ENCODE data around the gene OR6B2.
"Not testable (repeated sequence)": the region's sequence is repeated elsewhere in the genome, so short reads cannot be mapped to it uniquely, and the experiment has no call there.

Gene OR6B2

DNA sequence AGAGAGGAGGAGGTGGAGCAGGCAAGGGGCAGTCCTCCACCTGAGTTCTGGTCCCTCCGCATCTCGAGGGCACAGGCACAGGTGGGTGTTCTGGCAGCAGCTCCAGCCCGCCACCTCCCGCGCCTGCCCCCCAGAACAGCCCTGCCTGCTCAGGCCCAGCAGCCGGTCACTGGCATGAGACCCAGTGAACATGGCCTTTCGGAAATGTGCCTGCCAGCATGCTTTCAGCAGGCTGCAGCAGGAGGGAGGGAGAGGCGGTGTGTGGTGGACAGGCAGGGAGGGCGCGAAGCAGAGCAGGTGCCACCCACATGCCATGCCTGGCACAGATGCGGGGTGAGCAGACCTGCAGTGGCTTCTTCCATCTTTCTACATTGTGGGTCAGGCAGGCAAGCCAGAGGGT lies 26.4 kb upstream of the OR6B2 start:
- Histone ChIP-seq H3K9me3 (ENCODE audit: control insufficient read depth, low read length) (no peaks in the 10 kb centered on the region), H3K4me1 (ENCODE audit: control insufficient read depth, insufficient read depth, low read length) (no peaks in the 10 kb centered on the region), H3K36me3 (ENCODE audit: control insufficient read depth, insufficient read depth, low read length) (no peaks in the 10 kb centered on the region), H3K4me3 (ENCODE audit: insufficient read depth, low read depth, low read length) (no peak overlapping the region), H3K27me3 (ENCODE audit: control insufficient read depth, insufficient read depth, low read length, poor library complexity, severe bottlenecking) (no peaks in the 10 kb centered on the region), H3K27ac (ENCODE audit: insufficient read depth, low read depth, low read length, poor library complexity, severe bottlenecking) (no peak overlapping the region)
- WGBS, 2 experiments = 90 to 92% methylated on average over 11 of the region's 11 CpGs

DNA sequence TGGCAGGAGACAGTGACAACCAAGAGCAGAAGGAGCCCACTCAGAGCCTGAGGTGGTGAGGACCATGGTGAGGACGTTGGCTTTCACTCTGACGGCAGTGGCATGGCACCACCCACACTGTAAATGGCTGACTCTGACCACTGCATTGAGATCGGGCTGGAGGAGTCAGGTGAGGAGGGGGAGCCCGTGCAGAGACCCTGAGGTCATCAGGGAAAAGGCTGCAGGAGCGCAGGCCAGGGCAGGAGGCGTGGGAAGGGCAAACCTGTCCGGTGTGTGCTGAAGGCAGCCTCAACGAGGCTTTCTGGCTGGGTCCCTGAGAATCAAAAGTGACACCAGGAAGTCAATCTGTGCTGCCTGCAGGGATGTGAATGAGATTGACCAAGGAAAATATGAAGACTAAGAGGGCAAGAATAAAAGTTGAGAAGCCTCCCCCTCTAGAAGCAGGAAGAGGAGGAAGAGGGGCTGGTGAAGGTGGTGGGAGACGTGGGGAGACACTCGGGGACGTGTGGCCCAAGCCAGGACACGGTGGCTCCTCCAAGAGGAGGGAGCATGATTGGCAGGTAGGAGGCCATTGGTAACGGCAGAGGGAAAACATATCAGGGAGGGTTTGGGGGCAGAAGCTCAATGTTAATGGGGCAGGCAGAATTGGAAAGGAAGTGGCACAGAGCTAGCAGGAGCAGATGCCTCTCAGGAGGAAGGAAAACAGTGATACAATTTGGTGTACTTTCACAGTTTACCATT lies 25.1 kb upstream of the OR6B2 start:
- no peaks in the 10 kb centered on the region for H3K4me1 ChIP-seq (ENCODE audit: control insufficient read depth, insufficient read depth, low read length)
- no peaks in the 10 kb centered on the region for H3K9me3 ChIP-seq (ENCODE audit: control insufficient read depth, low read length)
- WGBS, 2 experiments = 82 to 83% methylated on average over 13 of the region's 13 CpGs
- H3K4me3 ChIP-seq (ENCODE audit: insufficient read depth, low read depth, low read length) = no peak overlapping the region
- H3K27me3 ChIP-seq (ENCODE audit: control insufficient read depth, insufficient read depth, low read length, poor library complexity, severe bottlenecking) = peaks cover 4% of the 10 kb centered on the region
- no peaks in the 10 kb centered on the region for H3K36me3 ChIP-seq (ENCODE audit: control insufficient read depth, insufficient read depth, low read length)
- H3K27ac ChIP-seq (ENCODE audit: insufficient read depth, low read depth, low read length, poor library complexity, severe bottlenecking) = no peak overlapping the region

DNA sequence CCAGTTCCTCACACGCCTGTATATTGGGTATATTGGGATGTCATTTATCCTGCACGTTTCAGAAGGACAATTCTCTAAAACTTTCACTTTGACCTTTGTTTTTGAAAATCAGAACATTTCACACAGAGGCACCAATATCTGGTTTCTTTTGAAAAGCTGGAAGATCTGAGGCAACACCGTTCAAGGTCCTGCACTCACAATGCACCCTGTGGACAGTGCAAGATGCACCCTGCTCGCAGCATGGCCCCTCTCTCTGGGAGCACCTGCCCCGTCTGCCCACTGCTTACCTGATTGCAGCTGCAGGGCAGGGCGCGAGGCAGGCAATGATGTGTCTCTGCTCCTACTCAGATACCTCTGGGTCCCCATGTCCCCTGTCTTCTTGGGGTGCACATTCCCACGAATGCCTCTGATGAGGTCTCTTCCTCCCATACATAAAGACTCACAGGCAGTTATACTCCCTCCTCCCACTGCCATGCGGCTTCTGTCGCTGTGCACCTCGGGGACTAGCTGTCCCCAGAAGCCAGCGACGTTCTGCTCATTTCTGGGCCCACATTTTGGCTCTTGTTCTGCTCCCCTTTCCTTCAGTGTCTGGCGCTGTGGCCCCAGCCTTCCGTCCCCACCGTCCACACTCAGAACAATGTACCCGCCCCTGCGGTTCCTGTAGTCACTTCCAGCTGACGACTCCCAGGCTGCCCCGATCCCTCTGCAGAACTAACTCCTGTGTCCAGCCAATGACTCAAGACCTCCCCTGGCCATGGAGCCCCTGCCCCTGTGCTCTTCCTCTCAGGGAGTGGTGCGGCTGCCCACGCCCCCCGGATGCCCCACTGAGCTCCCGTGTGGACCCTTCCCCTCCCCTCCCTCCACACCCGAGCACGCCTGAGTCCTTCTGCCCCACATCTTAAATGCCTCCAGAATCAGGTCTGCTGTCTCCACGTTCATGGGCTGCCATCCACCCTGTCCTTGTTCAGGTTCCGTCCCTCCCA lies 23.2 kb upstream of the OR6B2 start, which contains the start of gene OR6B3:
OR6B3 (minus strand) TSS at position 349 of the 983 bp plus-strand sequence.
- no peak within 1 kb of the TSS for H3K4me3 ChIP-seq (ENCODE audit: insufficient read depth, low read depth, low read length)

DNA sequence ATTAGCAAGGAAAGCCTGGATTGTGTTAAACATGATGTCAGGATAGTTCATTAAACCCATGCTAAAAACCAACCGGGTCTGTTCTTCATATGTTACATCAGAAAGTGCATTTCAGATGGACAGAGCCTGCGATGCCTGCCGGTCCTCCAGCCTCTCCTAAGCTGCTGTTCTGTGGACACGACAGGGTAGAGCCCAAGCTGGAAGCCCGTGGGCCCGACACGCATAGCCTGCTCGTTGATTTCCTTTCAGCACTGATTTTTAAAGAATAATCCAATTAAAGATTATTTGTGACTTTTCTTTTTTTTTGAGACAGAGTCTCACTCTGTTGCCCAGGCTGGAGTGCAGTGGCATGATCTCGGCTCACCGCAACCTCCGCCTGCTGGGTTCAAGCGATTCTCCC lies 22.3 kb upstream of the OR6B2 start:
- WGBS, 2 experiments = 90 to 91% methylated on average over 12 of the region's 12 CpGs
- Histone ChIP-seq H3K36me3 (ENCODE audit: control insufficient read depth, insufficient read depth, low read length) (no peaks in the 10 kb centered on the region), H3K4me3 (ENCODE audit: insufficient read depth, low read depth, low read length) (no peak overlapping the region), H3K9me3 (ENCODE audit: control insufficient read depth, low read length) (no peaks in the 10 kb centered on the region), H3K27ac (ENCODE audit: insufficient read depth, low read depth, low read length, poor library complexity, severe bottlenecking) (no peak overlapping the region), H3K4me1 (ENCODE audit: control insufficient read depth, insufficient read depth, low read length) (no peaks in the 10 kb centered on the region), H3K27me3 (ENCODE audit: control insufficient read depth, insufficient read depth, low read length, poor library complexity, severe bottlenecking) (peaks cover 4% of the 10 kb centered on the region)

More for the DNA sequence above, 23.2 kb upstream of the OR6B2 start, which contains the start of gene OR6B3:
- Histone ChIP-seq H3K27me3 (ENCODE audit: control insufficient read depth, insufficient read depth, low read length, poor library complexity, severe bottlenecking) (peaks cover 4% of the 10 kb centered on the region), H3K9me3 (ENCODE audit: control insufficient read depth, low read length) (no peaks in the 10 kb centered on the region), H3K27ac (ENCODE audit: insufficient read depth, low read depth, low read length, poor library complexity, severe bottlenecking) (no peak within 1 kb of the TSS), H3K4me1 (ENCODE audit: control insufficient read depth, insufficient read depth, low read length) (no peaks in the 10 kb centered on the region), H3K36me3 (ENCODE audit: control insufficient read depth, insufficient read depth, low read length) (no peaks in the 10 kb centered on the region)
- WGBS, 2 experiments = 85 to 86% methylated on average over 28 of the region's 28 CpGs

DNA sequence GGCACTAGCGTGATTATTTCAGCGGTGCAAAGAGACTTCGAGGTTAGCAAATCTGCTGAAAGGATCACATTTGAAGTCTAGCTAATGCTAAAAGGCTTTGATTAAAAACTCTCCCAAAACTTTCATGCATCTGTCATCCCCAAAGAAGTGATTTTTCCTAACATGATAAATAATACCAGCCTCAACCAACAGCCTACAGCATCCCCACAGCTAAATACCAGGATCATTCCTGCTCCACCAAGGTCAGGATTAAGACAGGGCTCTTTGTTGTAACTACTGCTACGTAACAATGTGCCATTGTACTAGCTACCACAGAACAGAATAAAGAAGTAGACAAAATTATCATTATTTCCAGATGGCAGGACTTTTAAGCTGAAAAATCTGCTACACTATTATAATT lies 21.5 kb upstream of the OR6B2 start:
- H3K4me1 ChIP-seq (ENCODE audit: control insufficient read depth, insufficient read depth, low read length) = no peaks in the 10 kb centered on the region
- H3K27me3 ChIP-seq (ENCODE audit: control insufficient read depth, insufficient read depth, low read length, poor library complexity, severe bottlenecking) = peaks cover 4% of the 10 kb centered on the region
- 89 to 95% methylated on average over 4 of the region's 4 CpGs for WGBS, 2 experiments
- no peaks in the 10 kb centered on the region for H3K9me3 ChIP-seq (ENCODE audit: control insufficient read depth, low read length)
- H3K36me3 ChIP-seq (ENCODE audit: control insufficient read depth, insufficient read depth, low read length) = no peaks in the 10 kb centered on the region
- H3K27ac ChIP-seq (ENCODE audit: insufficient read depth, low read depth, low read length, poor library complexity, severe bottlenecking) = no peak overlapping the region
- no peak overlapping the region for H3K4me3 ChIP-seq (ENCODE audit: insufficient read depth, low read depth, low read length)

DNA sequence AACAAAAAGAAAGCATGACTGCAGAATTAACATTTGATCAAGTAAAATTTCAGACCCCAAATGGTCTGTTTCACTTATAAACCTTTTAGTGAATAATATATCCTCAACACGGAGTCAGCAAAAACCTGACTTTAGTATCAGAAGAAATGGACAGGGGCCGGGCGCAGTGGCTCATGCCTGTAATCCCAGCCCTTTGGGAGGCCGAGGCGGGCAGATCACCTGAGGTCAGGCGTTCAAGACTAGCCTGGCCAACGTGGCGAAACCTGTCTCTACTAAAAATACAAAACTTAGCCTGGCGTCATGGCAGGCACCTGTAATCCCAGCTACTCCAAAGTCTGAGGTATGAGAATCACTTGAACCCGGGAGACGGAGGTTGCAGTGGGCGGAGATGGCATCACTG lies 20.0 kb upstream of the OR6B2 start:
- no peak overlapping the region for H3K27ac ChIP-seq (ENCODE audit: insufficient read depth, low read depth, low read length, poor library complexity, severe bottlenecking)
- WGBS, 2 experiments = 89 to 90% methylated on average over 12 of the region's 12 CpGs
- H3K4me3 ChIP-seq (ENCODE audit: insufficient read depth, low read depth, low read length) = no peak overlapping the region
- H3K4me1 ChIP-seq (ENCODE audit: control insufficient read depth, insufficient read depth, low read length) = no peaks in the 10 kb centered on the region
- H3K36me3 ChIP-seq (ENCODE audit: control insufficient read depth, insufficient read depth, low read length) = no peaks in the 10 kb centered on the region
- no peaks in the 10 kb centered on the region for H3K9me3 ChIP-seq (ENCODE audit: control insufficient read depth, low read length)
- H3K27me3 ChIP-seq (ENCODE audit: control insufficient read depth, insufficient read depth, low read length, poor library complexity, severe bottlenecking) = peaks cover 4% of the 10 kb centered on the region

DNA sequence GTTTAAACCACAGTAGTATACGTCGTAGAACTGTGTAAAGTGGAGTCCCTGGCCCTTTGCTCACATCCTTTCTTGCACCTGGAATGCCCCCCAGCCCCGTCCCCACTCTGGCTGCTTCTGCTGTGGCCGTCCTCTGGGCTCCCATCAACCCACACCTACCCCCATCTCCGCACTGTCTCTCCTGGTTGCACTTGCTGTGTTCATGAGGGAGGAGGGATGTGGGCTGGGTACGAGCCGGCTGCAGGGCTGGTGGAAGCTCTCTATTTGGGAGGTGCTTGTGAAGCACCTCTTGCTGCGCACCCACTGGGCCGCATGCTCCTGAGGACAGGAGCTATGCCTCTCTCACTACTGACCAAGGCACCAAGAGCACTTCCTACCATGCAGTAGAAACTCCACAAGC lies 18.0 kb upstream of the OR6B2 start:
- Histone ChIP-seq H3K27me3 (ENCODE audit: control insufficient read depth, insufficient read depth, low read length, poor library complexity, severe bottlenecking) (peaks cover 6% of the 10 kb centered on the region), H3K4me1 (ENCODE audit: control insufficient read depth, insufficient read depth, low read length) (no peaks in the 10 kb centered on the region), H3K9me3 (ENCODE audit: control insufficient read depth, low read length) (no peaks in the 10 kb centered on the region), H3K4me3 (ENCODE audit: insufficient read depth, low read depth, low read length) (no peak overlapping the region), H3K36me3 (ENCODE audit: control insufficient read depth, insufficient read depth, low read length) (no peaks in the 10 kb centered on the region), H3K27ac (ENCODE audit: insufficient read depth, low read depth, low read length, poor library complexity, severe bottlenecking) (no peak overlapping the region)
- WGBS, 2 experiments = 86 to 88% methylated on average over 8 to 9 of the region's 9 CpGs

DNA sequence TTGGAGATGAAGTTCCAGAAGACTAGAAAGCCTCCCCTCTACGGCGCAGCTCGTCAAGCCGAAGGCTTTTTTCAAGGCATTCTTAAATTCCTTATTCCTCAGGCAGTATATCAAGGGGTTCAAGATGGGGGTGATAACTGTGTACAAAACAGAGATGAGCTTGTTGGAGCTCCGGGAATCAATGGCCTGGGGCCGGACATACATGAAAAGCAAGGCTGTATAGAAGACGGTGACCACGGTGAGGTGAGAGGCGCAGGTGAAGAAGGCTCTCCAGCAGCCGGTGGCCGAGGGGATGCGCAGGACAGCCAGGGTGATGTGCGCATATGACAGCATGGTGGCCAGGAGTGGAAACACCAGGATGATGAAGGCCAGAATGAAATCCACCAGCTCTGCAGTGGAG lies 14.9 kb upstream of the OR6B2 start:
- WGBS, 2 experiments = 95% methylated on average over 13 of the region's 13 CpGs
- H3K9me3 ChIP-seq (ENCODE audit: control insufficient read depth, low read length) = no peaks in the 10 kb centered on the region
- no peak overlapping the region for H3K27ac ChIP-seq (ENCODE audit: insufficient read depth, low read depth, low read length, poor library complexity, severe bottlenecking)
- peaks cover 8% of the 10 kb centered on the region for H3K27me3 ChIP-seq (ENCODE audit: control insufficient read depth, insufficient read depth, low read length, poor library complexity, severe bottlenecking)
- H3K36me3 ChIP-seq (ENCODE audit: control insufficient read depth, insufficient read depth, low read length) = no peaks in the 10 kb centered on the region
- H3K4me3 ChIP-seq (ENCODE audit: insufficient read depth, low read depth, low read length) = no peak overlapping the region
- H3K4me1 ChIP-seq (ENCODE audit: control insufficient read depth, insufficient read depth, low read length) = no peaks in the 10 kb centered on the region

DNA sequence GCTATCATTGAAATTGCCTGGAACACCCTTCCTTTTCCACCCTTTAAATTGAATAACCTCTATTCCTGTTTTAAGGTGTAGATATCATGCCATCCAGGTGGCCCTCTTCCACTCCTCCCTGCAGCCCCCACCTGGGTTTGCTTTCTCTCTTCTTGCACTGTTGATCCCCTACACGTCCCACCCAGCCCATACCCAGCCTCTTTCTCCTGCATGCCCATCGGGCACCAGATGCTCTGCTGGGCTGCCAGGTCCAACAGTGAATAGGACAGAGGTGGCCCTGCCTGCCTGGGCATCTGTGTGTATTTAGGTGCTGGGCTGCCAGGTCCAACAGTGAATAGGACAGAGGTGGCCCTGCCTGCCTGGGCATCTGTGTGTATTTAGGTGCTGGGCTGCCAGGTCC lies 13.9 kb upstream of the OR6B2 start:
- not testable (repeated sequence) for H3K36me3 ChIP-seq (ENCODE audit: control insufficient read depth, insufficient read depth, low read length); H3K4me3 ChIP-seq (ENCODE audit: insufficient read depth, low read depth, low read length); H3K27ac ChIP-seq (ENCODE audit: insufficient read depth, low read depth, low read length, poor library complexity, severe bottlenecking); H3K4me1 ChIP-seq (ENCODE audit: control insufficient read depth, insufficient read depth, low read length); H3K9me3 ChIP-seq (ENCODE audit: control insufficient read depth, low read length)
- 70 to 71% methylated on average over 2 of the region's 2 CpGs for WGBS, 2 experiments
- peaks cover 14% of the 10 kb centered on the region for H3K27me3 ChIP-seq (ENCODE audit: control insufficient read depth, insufficient read depth, low read length, poor library complexity, severe bottlenecking)

DNA sequence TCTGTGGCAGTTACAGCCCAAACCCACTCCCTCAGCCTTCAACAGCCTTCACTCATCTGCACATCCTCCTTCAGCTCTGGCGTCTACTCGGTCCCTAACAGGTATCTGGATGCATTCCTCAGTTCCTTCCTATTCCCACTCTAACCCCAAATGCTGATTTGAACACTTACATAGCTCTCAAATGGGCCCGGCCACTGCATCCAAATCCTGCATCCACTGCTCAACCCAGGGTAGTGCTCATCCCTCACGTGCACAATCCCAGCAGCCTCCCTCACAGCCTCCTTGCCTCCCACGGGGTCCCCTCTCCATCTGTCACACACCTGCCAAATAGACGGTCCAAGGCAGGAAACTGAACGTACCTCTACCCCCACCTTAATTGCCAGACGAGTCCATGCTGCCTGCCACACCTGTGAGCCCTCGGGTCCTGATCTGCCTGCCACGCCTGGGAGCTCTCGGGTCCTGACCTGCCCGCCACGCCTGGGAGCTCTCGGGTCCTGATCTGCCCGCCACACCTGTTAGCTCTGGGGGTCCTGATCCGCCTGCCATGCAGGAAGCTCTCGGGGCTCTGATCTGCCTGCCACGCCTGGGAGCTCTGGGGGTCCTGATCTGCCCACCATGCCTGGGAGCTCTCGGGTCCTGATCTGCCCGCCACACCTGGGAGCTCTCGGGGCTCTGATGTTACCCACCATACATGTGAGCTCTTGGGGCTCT lies 13.2 kb upstream of the OR6B2 start:
- Histone ChIP-seq H3K27me3 (ENCODE audit: control insufficient read depth, insufficient read depth, low read length, poor library complexity, severe bottlenecking) (peaks cover 20% of the 10 kb centered on the region), H3K4me3 (ENCODE audit: insufficient read depth, low read depth, low read length) (no peak overlapping the region), H3K9me3 (ENCODE audit: control insufficient read depth, low read length) (no peaks in the 10 kb centered on the region), H3K4me1 (ENCODE audit: control insufficient read depth, insufficient read depth, low read length) (no peaks in the 10 kb centered on the region), H3K36me3 (ENCODE audit: control insufficient read depth, insufficient read depth, low read length) (no peaks in the 10 kb centered on the region), H3K27ac (ENCODE audit: insufficient read depth, low read depth, low read length, poor library complexity, severe bottlenecking) (no peak overlapping the region)
- 86 to 87% methylated on average over 21 of the region's 21 CpGs for WGBS, 2 experiments
